ENCODE results near the gene PTCH2.
"Not testable (repeated sequence)": the region's sequence is repeated elsewhere in the genome, so short reads cannot be mapped to it uniquely, and the experiment has no call there.

Gene PTCH2

DNA sequence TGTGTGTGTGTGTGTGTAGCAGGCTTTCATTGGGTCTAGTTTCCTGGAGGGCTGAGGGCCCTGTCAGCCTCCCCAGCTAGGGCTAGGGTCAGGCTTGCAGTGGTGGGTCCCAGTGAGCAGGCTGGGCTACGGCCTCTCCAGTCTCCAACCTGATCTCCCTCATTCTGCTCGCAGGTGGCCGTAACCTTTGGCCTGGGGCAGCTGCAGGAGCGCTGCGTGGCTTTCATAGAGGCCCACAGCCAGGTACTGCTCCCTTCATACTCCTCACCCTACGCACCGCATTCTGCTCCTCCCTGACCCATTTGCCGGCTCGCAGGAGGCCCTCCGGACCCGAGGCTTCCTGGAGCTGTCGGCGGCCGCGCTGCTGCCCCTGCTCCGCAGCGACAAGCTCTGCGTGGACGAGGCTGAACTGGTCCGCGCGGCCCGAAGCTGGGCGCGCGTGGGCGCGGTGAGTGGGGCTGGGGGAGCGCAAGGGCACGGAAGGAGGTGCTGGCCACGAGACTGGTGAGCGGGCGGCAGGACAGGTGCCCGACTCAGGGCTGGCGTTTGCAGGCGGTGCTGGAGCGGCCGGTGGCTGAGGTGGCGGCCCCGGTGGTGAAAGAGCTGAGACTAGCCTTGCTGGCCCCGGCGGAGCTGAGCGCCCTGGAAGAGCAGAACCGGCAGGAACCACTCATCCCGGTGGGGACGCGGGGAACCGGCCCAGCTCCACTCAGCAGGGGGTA lies 30.1 kb downstream of the PTCH2 start:
- no peak overlapping the region for H3K9ac ChIP-seq (ENCODE audit: low read length)
- H3K4me3 ChIP-seq (ENCODE audit: low read length) = no peak overlapping the region
- no peaks in the 10 kb centered on the region for H4K20me1 ChIP-seq (ENCODE audit: insufficient read depth, low read length)
- no peaks in the 10 kb centered on the region for H3K9me3 ChIP-seq (ENCODE audit: insufficient read depth, low read length)
- H3K27ac ChIP-seq (ENCODE audit: low read length) = no peak overlapping the region
- no peak overlapping the region for H3K4me2 ChIP-seq (ENCODE audit: low read length)
- H3K36me3 ChIP-seq (replicated peaks; ENCODE audit: low read depth, low read length) = peaks cover 35% of the 10 kb centered on the region
- no peak overlapping the region for H2AFZ ChIP-seq (ENCODE audit: low read depth, low read length)
- H3K4me1 ChIP-seq (ENCODE audit: low read length) = peaks cover 43% of the 10 kb centered on the region
- TF ChIP-seq, protein P1, sequence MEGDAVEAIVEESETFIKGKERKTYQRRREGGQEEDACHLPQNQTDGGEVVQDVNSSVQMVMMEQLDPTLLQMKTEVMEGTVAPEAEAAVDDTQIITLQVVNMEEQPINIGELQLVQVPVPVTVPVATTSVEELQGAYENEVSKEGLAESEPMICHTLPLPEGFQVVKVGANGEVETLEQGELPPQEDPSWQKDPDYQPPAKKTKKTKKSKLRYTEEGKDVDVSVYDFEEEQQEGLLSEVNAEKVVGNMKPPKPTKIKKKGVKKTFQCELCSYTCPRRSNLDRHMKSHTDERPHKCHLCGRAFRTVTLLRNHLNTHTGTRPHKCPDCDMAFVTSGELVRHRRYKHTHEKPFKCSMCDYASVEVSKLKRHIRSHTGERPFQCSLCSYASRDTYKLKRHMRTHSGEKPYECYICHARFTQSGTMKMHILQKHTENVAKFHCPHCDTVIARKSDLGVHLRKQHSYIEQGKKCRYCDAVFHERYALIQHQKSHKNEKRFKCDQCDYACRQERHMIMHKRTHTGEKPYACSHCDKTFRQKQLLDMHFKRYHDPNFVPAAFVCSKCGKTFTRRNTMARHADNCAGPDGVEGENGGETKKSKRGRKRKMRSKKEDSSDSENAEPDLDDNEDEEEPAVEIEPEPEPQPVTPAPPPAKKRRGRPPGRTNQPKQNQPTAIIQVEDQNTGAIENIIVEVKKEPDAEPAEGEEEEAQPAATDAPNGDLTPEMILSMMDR (IDR thresholded peaks at IDR 0.05; ENCODE audit: low read depth, low read length) = no peak
- no peak for TF ChIP-seq EZH2phosphoT487 (IDR thresholded peaks at IDR 0.05; ENCODE audit: low read depth)
- H3K27me3 ChIP-seq (ENCODE audit: low read depth, low read length) = no peaks in the 10 kb centered on the region
- peaks cover 21% of the 10 kb centered on the region for H3K79me2 ChIP-seq (ENCODE audit: low read length)

DNA sequence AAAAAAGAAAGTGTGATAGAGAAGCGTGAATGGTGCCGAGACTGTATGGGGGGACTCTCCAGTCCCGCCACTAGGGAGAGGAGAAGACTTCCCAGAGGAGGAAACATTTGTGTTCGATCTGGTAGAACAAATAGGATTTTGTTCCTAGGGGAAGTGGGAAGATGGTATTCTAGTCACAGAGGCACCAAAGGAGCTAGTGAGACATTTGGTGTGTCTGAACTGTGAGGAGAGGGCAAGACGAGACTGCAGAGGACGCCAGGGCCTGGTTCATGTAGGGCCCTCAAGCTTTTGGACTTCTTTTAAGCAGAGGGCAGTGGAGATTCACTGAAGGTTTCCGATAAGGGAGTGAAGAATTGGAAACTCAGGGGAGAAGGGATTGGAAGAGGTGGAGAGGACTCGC lies 31.8 kb downstream of the PTCH2 start:
- Histone ChIP-seq H3K4me3 (ENCODE audit: low read length) (peak overlapping the region; percentile 67), H3K9me3 (ENCODE audit: insufficient read depth, low read length) (no peaks in the 10 kb centered on the region), H4K20me1 (ENCODE audit: insufficient read depth, low read length) (no peaks in the 10 kb centered on the region), H3K9ac (ENCODE audit: low read length) (peak overlapping the region; percentile 94), H3K4me1 (ENCODE audit: low read length) (peaks cover 60% of the 10 kb centered on the region), H3K27me3 (ENCODE audit: low read depth, low read length) (no peaks in the 10 kb centered on the region), H3K27ac (ENCODE audit: low read length) (peak overlapping the region; percentile 100), H3K36me3 (replicated peaks; ENCODE audit: low read depth, low read length) (peaks cover 37% of the 10 kb centered on the region), H3K4me2 (ENCODE audit: low read length) (peak overlapping the region; percentile 76), H2AFZ (ENCODE audit: low read depth, low read length) (no peak overlapping the region), H3K79me2 (ENCODE audit: low read length) (peaks cover 27% of the 10 kb centered on the region)
- TF ChIP-seq, protein P1 (IDR thresholded peaks at IDR 0.05; ENCODE audit: low read depth, low read length) = no peak
- TF ChIP-seq EZH2phosphoT487 (IDR thresholded peaks at IDR 0.05; ENCODE audit: low read depth) = no peak

DNA sequence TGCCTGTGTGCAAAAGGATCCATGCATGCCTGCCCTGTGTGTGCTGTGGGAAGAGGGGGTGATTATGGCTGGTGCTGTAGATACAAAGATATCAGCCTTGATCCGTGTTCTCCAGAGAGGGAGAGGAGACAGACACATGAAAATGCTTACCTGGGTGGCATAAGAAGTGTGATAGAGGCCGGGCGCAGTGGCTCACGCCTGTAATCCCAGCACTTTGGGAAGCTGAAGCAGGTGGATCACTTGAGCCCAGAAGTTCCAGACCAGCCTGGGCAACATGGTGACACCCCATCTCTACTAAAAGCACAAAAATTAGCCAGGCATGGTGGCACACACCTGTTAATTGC lies 32.3 kb downstream of the PTCH2 start:
- H3K36me3 ChIP-seq (replicated peaks; ENCODE audit: low read depth, low read length) = peaks cover 41% of the 10 kb centered on the region
- H3K27me3 ChIP-seq (ENCODE audit: low read depth, low read length); H3K9me3 ChIP-seq (ENCODE audit: insufficient read depth, low read length); H2AFZ ChIP-seq (ENCODE audit: low read depth, low read length); H4K20me1 ChIP-seq (ENCODE audit: insufficient read depth, low read length): not testable (repeated sequence)
- peak overlapping the region; percentile 76 for H3K4me2 ChIP-seq (ENCODE audit: low read length)
- H3K4me3 ChIP-seq (ENCODE audit: low read length) = peak overlapping the region; percentile 67
- H3K27ac ChIP-seq (ENCODE audit: low read length) = peak overlapping the region; percentile 100
- peaks cover 65% of the 10 kb centered on the region for H3K4me1 ChIP-seq (ENCODE audit: low read length)
- peak overlapping the region; percentile 94 for H3K9ac ChIP-seq (ENCODE audit: low read length)
- H3K79me2 ChIP-seq (ENCODE audit: low read length) = peaks cover 32% of the 10 kb centered on the region

DNA sequence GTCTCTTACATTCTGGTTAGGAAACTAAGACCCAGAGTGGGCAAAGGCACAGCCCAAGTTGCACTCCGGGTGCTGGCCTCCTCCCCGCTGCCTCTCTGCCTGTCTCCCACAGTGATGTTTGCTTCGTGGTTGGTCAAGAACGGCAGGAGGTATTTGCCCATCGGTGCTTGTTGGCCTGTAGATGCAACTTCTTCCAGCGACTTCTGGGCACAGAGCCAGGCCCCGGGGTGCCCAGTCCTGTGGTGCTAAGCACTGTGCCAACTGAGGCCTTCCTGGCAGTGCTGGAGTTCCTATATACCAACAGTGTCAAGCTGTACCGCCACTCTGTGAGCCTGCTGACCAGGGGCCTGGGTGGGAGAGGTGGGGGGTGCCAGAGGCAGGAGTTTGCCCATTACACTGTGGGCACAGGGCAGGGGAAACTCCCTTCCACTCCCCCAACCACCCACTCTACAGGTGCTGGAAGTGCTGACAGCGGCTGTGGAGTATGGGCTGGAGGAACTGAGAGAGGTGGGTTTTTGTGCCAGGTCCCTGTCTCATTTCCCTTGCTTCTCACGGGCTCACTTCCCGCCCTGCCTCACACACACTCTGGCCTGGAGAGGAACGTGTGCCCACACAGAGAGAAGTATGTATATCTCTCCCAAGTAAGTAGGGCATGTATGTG lies 32.8 kb downstream of the PTCH2 start:
- Histone ChIP-seq H3K9ac (ENCODE audit: low read length) (peak overlapping the region; percentile 94), H3K4me3 (ENCODE audit: low read length) (peak overlapping the region; percentile 67), H3K4me2 (ENCODE audit: low read length) (peak overlapping the region; percentile 76), H4K20me1 (ENCODE audit: insufficient read depth, low read length) (no peaks in the 10 kb centered on the region), H3K27ac (ENCODE audit: low read length) (peak overlapping the region; percentile 100), H3K79me2 (ENCODE audit: low read length) (peaks cover 37% of the 10 kb centered on the region), H3K36me3 (replicated peaks; ENCODE audit: low read depth, low read length) (peaks cover 41% of the 10 kb centered on the region), H3K9me3 (ENCODE audit: insufficient read depth, low read length) (no peaks in the 10 kb centered on the region), H2AFZ (ENCODE audit: low read depth, low read length) (no peak overlapping the region), H3K4me1 (ENCODE audit: low read length) (peaks cover 70% of the 10 kb centered on the region), H3K27me3 (ENCODE audit: low read depth, low read length) (no peaks in the 10 kb centered on the region)
- TF ChIP-seq, protein P1 (IDR thresholded peaks at IDR 0.05; ENCODE audit: low read depth, low read length) = no peak
- TF ChIP-seq EZH2phosphoT487 (IDR thresholded peaks at IDR 0.05; ENCODE audit: low read depth) = no peak

Measured in OCI-LY3 (cell line).